ENCODE results near the gene PSMA2. TPM values are rescaled to one million over a fixed set of nuclear protein-coding genes. Genes with fewer than 3 reads are reported as not detected.
A peak's percentile ranks its signal among the peaks of the same experiment; 100 is the strongest.

Gene PSMA2
- total RNA-seq, 2 experiments from 2014 or later, result 38.8 to 41.0 TPM

DNA sequence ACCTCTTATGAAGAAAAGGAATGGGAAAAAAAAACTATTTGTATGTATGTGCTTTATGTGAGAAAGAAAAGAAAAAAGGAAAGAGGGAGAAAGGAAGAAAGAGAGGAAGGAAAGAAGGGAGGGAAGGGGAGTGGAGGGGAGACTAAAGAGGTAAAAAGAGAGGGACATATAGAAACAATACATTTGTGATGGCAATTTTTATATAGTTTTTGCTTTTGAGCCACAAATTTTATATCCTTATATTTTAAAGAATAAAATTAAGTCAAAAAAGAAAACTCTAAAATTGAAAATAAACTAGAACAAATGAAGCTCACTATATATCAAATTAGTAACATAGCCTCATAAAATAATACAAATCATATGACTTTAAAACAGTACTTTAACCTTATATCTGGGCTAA lies 31.1 kb downstream of the PSMA2 start:
- no peak for DNase-seq
- no peak overlapping the region for H3K27ac ChIP-seq (ENCODE audit: low read depth in 1 of 2, low read length in 2 of 2)
- intact Hi-C loops (cut with DNase I, micrococcal nuclease), result no loop called here
- peaks cover 5% of the 10 kb centered on the region for H3K9me3 Mint-ChIP-seq
- no peaks in the 10 kb centered on the region for H3K4me1 ChIP-seq (ENCODE audit: insufficient read depth, low read length)
- H3K4me3 Mint-ChIP-seq, result no peak overlapping the region
- H3K27me3 Mint-ChIP-seq, result no peaks in the 10 kb centered on the region
- H3K9me3 ChIP-seq (ENCODE audit: control insufficient read depth in 1 of 2, insufficient read depth in 1 of 2, low read length in 2 of 2), result no peaks in the 10 kb centered on the region
- no peaks in the 10 kb centered on the region for H3K36me3 ChIP-seq (ENCODE audit: insufficient read depth, low read length)
- H3K27ac Mint-ChIP-seq, result no peak overlapping the region
- TF ChIP-seq, protein P1, sequence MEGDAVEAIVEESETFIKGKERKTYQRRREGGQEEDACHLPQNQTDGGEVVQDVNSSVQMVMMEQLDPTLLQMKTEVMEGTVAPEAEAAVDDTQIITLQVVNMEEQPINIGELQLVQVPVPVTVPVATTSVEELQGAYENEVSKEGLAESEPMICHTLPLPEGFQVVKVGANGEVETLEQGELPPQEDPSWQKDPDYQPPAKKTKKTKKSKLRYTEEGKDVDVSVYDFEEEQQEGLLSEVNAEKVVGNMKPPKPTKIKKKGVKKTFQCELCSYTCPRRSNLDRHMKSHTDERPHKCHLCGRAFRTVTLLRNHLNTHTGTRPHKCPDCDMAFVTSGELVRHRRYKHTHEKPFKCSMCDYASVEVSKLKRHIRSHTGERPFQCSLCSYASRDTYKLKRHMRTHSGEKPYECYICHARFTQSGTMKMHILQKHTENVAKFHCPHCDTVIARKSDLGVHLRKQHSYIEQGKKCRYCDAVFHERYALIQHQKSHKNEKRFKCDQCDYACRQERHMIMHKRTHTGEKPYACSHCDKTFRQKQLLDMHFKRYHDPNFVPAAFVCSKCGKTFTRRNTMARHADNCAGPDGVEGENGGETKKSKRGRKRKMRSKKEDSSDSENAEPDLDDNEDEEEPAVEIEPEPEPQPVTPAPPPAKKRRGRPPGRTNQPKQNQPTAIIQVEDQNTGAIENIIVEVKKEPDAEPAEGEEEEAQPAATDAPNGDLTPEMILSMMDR (IDR thresholded peaks at IDR 0.05), result no peak
- no peak for ATAC-seq (ENCODE audit: poor library complexity)
- no peak overlapping the region for H3K4me3 ChIP-seq (ENCODE audit: low read length)
- no peaks in the 10 kb centered on the region for H3K36me3 Mint-ChIP-seq (ENCODE audit: low read depth)
- no peaks in the 10 kb centered on the region for H3K27me3 ChIP-seq (ENCODE audit: control insufficient read depth in 1 of 2, insufficient read depth in 2 of 2, low read length in 2 of 2)
- POLR2A ChIA-PET, result no interaction called here
- no peaks in the 10 kb centered on the region for H3K4me1 Mint-ChIP-seq (ENCODE audit: low read depth)
- CTCF ChIA-PET, result no interaction called here

DNA sequence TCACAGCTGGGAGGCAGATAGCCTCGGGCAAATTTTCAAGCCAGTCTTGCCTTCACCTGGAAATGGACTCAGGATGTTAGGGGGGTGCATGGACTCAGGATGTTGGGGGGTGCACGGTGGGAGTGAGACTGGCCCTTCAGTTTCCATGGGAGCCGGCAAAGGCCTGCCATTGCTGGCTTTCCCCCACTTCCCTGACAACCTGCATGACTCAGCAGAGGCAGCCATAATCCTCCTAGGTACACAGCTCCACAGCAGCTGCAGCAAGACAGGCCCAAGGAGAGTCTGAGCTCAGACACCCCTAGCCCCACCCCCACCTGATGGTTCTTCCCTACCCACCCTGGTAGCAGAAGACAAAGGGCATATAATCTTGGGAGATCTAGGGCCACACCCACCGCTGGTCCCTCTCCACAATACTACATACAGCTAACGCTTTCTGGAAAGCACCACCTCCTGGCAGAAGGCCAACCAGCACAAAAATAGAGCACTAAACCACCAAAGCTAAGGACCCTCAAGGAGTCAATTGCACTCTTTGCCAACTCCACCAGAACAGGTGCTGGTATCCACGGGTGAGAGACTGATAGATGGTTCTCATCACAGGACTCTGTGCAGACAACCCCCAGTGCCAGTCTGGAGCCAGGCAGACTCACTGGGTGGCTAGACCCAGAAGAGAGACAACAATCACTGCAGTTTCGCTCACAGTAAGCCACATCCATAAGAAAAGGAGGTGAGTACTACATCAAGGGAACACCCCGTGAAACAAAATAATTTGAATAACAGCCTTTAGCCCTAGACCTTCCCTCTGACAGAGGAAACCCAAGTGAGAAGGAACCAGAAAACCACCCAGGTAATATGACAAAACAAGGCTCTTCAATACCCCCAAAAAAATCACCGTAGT lies 38.4 kb downstream of the PSMA2 start:
- Mint-ChIP-seq H3K9me3 (peaks cover 7% of the 10 kb centered on the region), H3K36me3 (ENCODE audit: low read depth) (peaks cover 11% of the 10 kb centered on the region), H3K27ac (no peak overlapping the region), H3K4me1 (ENCODE audit: low read depth) (peaks cover 8% of the 10 kb centered on the region), H3K27me3 (peaks cover 4% of the 10 kb centered on the region), H3K4me3 (no peak overlapping the region)
- Histone ChIP-seq H3K4me1 (ENCODE audit: insufficient read depth, low read length) (peaks cover 7% of the 10 kb centered on the region), H3K36me3 (ENCODE audit: insufficient read depth, low read length) (no peaks in the 10 kb centered on the region), H3K4me3 (ENCODE audit: low read length) (no peak overlapping the region), H3K27ac (ENCODE audit: low read depth in 1 of 2, low read length in 2 of 2) (no peak overlapping the region), H3K27me3 (ENCODE audit: control insufficient read depth in 1 of 2, insufficient read depth in 2 of 2, low read length in 2 of 2) (peaks cover 0 to 1% of the 10 kb centered on the region in 2 experiments), H3K9me3 (ENCODE audit: control insufficient read depth in 1 of 2, insufficient read depth in 1 of 2, low read length in 2 of 2) (peaks cover 2 to 4% of the 10 kb centered on the region in 2 experiments)
- TF ChIP-seq, protein P1 (IDR thresholded peaks at IDR 0.05), result no peak
- ATAC-seq (ENCODE audit: poor library complexity) (no peak), DNase-seq (no peak)
- intact Hi-C loops (cut with DNase I, micrococcal nuclease), result no loop called here
- ChIA-PET CTCF (interaction anchor here (1.4 kb wide), 1 partner anchor 12 kb away, joined by 3 read pairs; no protein-coding TSS in a partner anchor), POLR2A (no interaction called here)

DNA sequence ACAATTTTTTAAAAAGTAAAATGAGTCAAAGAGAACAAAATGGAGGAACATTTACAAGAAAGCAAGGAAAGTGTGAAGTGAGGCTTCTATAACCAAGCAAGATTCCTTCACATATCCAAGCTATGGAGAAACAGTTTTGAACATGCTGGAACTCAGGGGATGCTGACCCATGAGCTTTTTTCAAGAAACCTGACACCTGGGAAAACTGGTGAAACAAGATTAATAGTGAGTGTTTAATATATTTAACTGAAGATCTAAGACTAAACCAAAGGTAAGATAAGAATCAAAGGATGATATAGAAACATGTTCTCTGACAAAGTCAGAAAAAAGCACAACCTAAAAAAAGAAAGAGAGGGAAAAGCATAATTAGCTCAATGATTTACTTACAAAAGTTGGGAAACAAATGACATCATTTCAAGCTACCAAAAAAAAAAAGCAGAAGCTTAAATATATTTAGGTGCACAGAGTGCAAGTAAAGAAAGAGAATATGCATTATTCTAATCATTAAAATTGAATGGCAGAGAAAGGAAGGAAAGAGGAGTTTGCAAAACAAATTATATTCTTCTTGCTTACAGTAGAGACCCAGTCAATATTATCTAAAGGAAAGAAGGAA lies 45.0 kb downstream of the PSMA2 start:
- H3K9me3 ChIP-seq (ENCODE audit: control insufficient read depth in 1 of 2, insufficient read depth in 1 of 2, low read length in 2 of 2), result peaks cover 0 to 6% of the 10 kb centered on the region in 2 experiments
- H3K36me3 Mint-ChIP-seq (ENCODE audit: low read depth), result no peaks in the 10 kb centered on the region
- DNase-seq, result no peak
- H3K36me3 ChIP-seq (ENCODE audit: insufficient read depth, low read length), result no peaks in the 10 kb centered on the region
- H3K27ac ChIP-seq (ENCODE audit: low read depth in 1 of 2, low read length in 2 of 2), result no peak overlapping the region
- no peak overlapping the region for H3K4me3 ChIP-seq (ENCODE audit: low read length)
- H3K9me3 Mint-ChIP-seq, result no peaks in the 10 kb centered on the region
- ChIA-PET CTCF (no interaction called here), POLR2A (interaction anchor here (0.7 to 1.1 kb wide), 3 partner anchors 10 to 45 kb away, joined by 3 to 7 read pairs (median 6); partner anchors contain the start of genes MRPL32 and PSMA2)
- TF ChIP-seq, protein P1 (IDR thresholded peaks at IDR 0.05), result no peak
- peak overlapping the region; percentile 93 for H3K4me3 Mint-ChIP-seq
- intact Hi-C loops (cut with DNase I, micrococcal nuclease), result loop anchor here in 1 of 2 experiments (10.0 kb wide), 1 partner anchor 942 kb away; no protein-coding TSS in a partner anchor
- peak overlapping the region; percentile 94 for H3K27ac Mint-ChIP-seq
- ATAC-seq (ENCODE audit: poor library complexity), result no peak
- H3K4me1 ChIP-seq (ENCODE audit: insufficient read depth, low read length), result peaks cover 18% of the 10 kb centered on the region
- H3K27me3 Mint-ChIP-seq, result peaks cover 4% of the 10 kb centered on the region
- peaks cover 27% of the 10 kb centered on the region for H3K4me1 Mint-ChIP-seq (ENCODE audit: low read depth)
- H3K27me3 ChIP-seq (ENCODE audit: control insufficient read depth in 1 of 2, insufficient read depth in 2 of 2, low read length in 2 of 2), result peaks cover 0 to 5% of the 10 kb centered on the region in 2 experiments
